GM21619 (cell line): ENCODE results near the gene COPG2.
A peak's percentile ranks its signal among the peaks of the same experiment; 100 is the strongest.
"Not testable (repeated sequence)": the region's sequence is repeated elsewhere in the genome, so short reads cannot be mapped to it uniquely, and the experiment has no call there.

ENCODE experiments used
- ATAC-seq: cut with Tn5 transposase; IDR thresholded peaks from one replicate; pipeline ENCODE4 v1.9.1; 2021; ENCODE audit not compliant: unreplicated experiment

The COPG2 gene

GRCh38 chr7:130570144-130570543 is 98.4 kb downstream of the COPG2 start:
- ATAC-seq = not testable (repeated sequence)

- ATAC-seq = no peak
Observed at GRCh38 chr7:130566898-130567280, 101.7 kb downstream of the COPG2 start.

GRCh38 chr7:130566168-130566897 is 102.2 kb downstream of the COPG2 start:
- no peak for ATAC-seq

GRCh38 chr7:130560972-130561371 is 107.6 kb downstream of the COPG2 start:
- ATAC-seq = peak; percentile 80

GRCh38 chr7:130559184-130559583 is 109.4 kb downstream of the COPG2 start:
- no peak for ATAC-seq

- ATAC-seq = no peak
Observed at GRCh38 chr7:130554481-130554880, 114.1 kb downstream of the COPG2 start.

GRCh38 chr7:130553398-130554029 is 115.0 kb downstream of the COPG2 start:
- ATAC-seq = no peak

GRCh38 chr7:130544356-130544755 is 124.2 kb downstream of the COPG2 start:
- no peak for ATAC-seq

- no peak for ATAC-seq
Observed at GRCh38 chr7:130543487-130544010, 125.0 kb downstream of the COPG2 start.

GRCh38 chr7:130542297-130542696 is 126.3 kb downstream of the COPG2 start:
- ATAC-seq = not testable (repeated sequence)

GRCh38 chr7:130541287-130541686 is 127.3 kb downstream of the COPG2 start:
- ATAC-seq = not testable (repeated sequence)

- not testable (repeated sequence) for ATAC-seq
Observed at GRCh38 chr7:130537894-130538293, 130.7 kb downstream of the COPG2 start.

GRCh38 chr7:130529417-130529816 is 139.1 kb downstream of the COPG2 start:
- ATAC-seq = no peak

- ATAC-seq = not testable (repeated sequence)
Observed at GRCh38 chr7:130527752-130528355, 140.7 kb downstream of the COPG2 start.

GRCh38 chr7:130524628-130525027 is 143.9 kb downstream of the COPG2 start:
- ATAC-seq = no peak

GRCh38 chr7:130523519-130524125 is 144.9 kb downstream of the COPG2 start:
- not testable (repeated sequence) for ATAC-seq

GRCh38 chr7:130521258-130521951 is 147.1 kb downstream of the COPG2 start:
- no peak for ATAC-seq

GRCh38 chr7:130515315-130516040 is 153.1 kb downstream of the COPG2 start:
- ATAC-seq = no peak

- no peak for ATAC-seq
Observed at GRCh38 chr7:130513447-130513846, 155.1 kb downstream of the COPG2 start.

GRCh38 chr7:130512038-130512437 is 156.5 kb downstream of the COPG2 start:
- ATAC-seq = not testable (repeated sequence)
